Measurements from ENCODE around the gene SMIM32.

- TF ChIP-seq CTCF (IDR thresholded peaks at IDR 0.05; ENCODE audit: low read depth, low read length, missing input control) (no peak), REST (IDR thresholded peaks at IDR 0.05) (no peak), JUND (IDR thresholded peaks at IDR 0.05) (no peak), RAD21 (IDR thresholded peaks at IDR 0.05) (no peak), RXRA (IDR thresholded peaks at IDR 0.05) (no peak), MAX (IDR thresholded peaks at IDR 0.05) (no peak), SP1 (IDR thresholded peaks at IDR 0.05) (no peak)
Measured at GRCh38 chr5:136240894-136241293, 47.9 kb upstream of the SMIM32 start.
